Left renal cortex interstitium (tissue), 4 donors: ENCODE measurements around the gene RGS13. TPM values are rescaled to one million over a fixed set of nuclear protein-coding genes. Genes with fewer than 3 reads are reported as not detected.

Source experiments
- DNase-seq, 4 donors: peaks; one replicate each; pipeline ENCODE4 v3.0.0-alpha.2; 2013; ENCODE audit warnings: low read depth in 4 of 4, low spot score in 2 of 4, missing footprints in 1 of 4
- polyA plus RNA-seq, 4 donors: library from polyadenylated mRNA; unstranded; fragments of 120-200 nt; gene quantifications; one replicate each; pipeline ENCODE4 v1.2.1, GENCODE V29; 2013; ENCODE audit not compliant: insufficient read length in 4 of 4

RGS13 gene, protein sequence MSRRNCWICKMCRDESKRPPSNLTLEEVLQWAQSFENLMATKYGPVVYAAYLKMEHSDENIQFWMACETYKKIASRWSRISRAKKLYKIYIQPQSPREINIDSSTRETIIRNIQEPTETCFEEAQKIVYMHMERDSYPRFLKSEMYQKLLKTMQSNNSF
- polyA plus RNA-seq: not detected

DNA sequence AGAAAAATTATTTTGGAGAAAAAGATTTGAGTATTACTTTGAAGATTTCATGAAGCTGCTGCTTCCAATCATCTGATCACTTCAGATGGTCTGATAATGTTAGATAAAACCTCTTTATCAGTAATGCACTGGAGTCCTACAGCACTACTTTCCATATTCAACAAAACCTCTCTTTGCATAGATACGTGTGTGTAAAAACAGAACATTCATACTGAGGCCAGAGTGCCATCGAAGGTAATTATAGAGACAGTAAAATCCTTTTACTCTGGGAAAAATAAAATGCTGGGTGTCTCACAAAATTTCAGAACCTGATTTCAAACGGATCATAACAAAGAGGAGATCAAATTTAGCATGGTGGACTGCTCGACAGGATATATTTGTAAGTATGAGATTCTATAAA lies at the start of gene RGS13:
Gene RGS13 (plus strand): TSS at position 209 of the 400 bp plus-strand sequence. CDS start 8,188 bp downstream, outside the sequence.
- DNase-seq: no peak

DNA sequence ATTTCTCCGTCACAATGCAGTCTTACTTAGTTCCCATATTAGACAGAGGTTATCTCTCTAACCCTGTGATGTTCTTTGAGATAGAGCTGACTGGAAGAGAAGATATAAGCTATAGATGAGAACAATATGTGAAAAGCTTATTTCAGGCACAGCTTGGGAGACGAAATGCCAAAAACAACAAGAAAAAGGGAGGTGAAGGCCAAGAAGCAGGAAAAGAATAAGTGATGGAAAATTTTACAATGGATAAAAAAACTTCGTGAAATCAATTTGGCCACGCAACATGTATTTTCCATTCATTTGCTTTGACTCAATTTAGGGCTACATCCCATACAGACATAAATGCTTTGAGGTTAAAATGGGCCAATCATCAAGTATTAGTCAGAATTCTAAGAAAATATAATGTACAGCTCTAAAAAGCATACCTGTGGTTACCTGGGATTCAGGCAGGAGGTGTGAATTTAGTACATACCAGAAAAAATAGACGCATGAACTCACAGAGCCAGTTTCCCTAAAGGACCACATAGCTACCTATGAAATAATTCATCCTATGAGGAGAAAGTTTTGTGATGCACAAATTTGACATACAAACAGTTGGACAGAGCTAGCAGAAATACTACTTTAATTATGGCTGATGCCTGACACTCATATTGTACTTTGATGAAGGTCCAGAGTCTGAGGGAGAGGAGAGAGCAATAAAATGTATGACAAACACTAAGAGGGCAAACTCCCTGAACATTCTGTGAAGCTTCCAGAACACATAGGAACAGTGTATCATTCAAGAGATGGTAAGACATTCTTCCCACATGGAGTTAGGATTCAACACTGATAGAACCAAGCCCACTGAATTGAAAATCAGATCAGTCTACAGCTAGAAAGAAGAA lies 48.3 kb upstream of the RGS13 start:
- no peak for DNase-seq

DNA sequence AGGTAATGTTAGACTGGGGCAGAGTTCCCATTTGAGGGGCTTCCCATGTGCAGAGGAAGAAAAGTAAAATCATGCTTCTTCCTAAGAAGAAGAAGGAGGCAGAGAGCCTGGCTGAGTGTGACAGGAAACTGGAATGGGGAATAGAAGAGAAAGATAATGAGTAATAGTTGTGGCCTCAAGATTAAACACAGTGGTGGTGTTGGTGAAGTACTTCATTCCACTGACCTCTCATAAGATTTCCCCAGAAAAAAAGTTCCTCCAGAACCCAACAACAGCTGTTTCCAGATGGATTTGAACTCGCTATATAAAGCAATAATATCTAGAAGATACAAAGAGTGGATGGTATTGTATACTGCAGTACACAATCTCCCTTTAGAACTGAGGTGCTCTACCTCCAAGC lies 47.4 kb upstream of the RGS13 start:
- DNase-seq: no peak

DNA sequence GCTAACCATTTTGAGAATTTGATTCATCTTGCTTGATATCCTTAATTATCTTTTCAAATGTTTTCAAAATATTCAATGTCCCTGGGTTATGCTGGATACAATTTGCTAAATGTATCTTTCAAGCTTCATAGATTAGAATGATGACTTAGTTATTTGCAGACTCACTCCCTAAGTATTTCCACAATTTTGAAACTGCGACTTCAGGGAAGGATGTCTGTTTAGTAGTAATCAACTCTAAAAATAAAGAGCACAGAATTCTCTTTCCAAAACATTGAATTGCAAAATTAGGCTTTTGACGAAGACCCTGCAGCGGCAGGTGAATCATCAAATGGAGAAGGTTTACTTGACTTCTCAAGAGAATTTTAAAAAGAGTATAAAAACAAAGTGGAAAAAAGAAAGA lies 46.1 kb upstream of the RGS13 start:
- DNase-seq: no peak

DNA sequence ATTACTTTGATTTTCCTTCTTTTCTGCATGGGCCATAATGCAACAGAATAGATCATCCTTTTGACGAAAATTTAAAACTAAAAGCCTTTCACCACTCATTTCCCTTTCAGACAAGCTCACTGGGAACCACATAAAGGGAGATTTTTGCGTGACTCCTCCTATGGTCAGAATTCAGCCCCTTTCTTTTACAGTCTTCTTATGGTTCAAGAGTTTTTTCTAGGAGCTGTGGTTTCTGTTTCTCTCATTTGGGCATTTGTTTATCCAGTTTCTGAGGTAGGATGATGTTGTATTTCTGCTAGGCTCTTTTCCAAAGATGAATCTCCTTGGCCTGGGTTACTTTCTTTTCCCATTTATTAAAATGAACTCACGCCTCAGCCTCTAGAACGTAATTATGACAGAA lies 43.4 kb upstream of the RGS13 start:
- no peak for DNase-seq

DNA sequence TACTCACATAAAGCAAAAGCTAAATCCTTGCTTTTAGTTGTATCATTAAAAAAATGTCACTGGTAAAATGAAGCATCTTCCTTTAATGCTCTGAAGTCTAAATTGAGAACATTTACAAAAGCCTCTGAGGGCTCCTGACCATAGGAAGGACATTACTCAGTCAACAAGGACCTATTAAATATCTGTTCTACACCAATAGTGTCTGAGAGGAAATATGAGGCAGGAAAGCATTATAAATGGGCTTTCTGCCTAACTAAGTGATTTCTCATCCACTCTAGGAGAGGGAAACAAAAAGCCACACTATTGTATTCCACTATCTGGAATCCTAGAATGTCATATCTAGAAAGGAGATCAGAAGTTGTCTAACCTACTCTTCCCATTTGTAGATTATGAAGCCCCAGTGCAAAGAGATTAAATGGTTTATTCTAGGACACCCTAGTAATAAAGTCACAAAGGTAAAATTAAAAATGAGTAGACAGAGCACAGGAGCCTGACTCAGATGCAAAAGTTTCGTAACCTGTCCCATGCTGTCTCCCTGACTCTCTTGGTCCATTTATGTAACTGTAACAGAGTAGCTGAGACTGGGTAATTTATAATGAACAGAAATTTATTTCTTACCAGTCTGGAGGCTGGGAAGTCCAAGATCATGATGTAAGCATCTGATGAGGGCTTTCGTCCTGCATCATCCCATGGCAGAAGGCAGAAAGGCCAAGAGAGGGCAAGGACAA lies 42.8 kb upstream of the RGS13 start:
- no peak for DNase-seq

DNA sequence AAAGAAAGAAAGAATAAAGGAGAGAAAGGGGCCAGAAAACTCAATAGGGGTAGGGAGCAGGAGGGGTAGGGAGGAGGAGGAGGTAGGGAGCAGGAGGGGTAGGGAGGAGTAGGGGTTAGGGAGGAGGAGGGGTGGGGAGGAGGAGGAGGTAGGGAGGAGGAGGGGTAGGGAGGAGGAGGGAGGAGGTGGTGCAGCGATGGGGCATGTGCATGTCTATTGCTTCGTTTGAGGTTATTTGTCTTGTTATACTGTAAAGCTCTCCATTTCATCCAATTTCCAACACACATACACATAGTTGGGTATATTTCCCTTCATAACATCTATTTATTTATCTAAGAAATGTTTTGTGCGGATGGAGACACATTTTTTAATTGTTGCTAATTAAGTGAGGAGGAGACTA lies 40.6 kb upstream of the RGS13 start:
- no peak for DNase-seq

DNA sequence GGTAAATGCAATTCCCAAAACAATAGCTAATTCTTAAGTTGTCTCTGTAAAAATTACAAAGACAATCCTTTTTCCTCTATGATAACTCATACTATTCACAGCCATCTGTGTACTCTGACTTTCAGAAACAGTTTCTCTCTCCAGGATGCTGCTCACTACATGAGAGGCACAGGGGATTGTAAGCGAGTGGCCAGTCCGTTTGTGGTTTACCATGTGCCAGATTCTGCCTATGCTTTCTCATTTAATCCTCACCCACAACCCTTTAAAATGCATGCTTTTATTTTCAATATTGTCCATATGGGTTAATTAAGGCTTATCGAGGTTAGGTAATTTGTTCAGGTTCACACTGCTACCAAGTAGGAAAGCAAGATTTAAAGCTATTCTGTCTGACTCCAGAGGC lies 37.4 kb upstream of the RGS13 start:
- no peak for DNase-seq

DNA sequence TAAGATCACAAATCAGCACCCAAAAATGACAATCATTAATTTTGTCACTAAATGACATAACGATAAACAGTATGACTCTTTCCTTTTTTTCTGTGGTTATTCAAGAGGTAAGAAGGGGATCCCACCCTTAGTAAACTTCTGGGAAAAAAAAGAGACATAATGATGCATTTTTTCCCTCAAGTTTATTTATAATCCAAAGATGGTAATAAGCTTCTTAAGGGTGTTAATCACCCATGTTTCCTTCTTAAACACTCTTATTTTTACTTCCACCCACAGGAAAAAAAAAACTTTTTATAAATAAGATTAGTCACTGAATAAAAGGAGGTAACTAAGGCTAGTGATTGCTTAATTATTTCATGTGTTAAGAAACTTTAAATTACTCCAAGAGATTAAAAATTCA lies 35.7 kb upstream of the RGS13 start:
- no peak for DNase-seq

DNA sequence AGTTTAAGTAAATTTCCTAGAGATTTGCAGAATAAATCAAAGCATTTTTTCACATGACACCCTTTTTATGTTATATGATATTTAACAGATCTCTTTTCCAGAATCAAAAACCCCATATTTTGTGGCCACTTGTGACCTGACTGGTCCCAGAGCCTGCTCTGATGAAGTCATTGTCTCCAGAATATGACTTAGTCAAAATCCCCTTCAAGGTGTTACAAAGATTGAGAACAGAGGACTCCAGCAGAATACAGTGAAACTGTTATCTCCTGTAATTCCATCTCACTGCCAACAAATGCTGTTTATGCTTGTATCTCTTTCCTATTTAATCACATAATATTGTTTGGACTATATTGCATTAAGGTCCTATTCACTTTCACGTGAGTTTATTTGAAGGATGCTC lies 34.8 kb upstream of the RGS13 start:
- no peak for DNase-seq

DNA sequence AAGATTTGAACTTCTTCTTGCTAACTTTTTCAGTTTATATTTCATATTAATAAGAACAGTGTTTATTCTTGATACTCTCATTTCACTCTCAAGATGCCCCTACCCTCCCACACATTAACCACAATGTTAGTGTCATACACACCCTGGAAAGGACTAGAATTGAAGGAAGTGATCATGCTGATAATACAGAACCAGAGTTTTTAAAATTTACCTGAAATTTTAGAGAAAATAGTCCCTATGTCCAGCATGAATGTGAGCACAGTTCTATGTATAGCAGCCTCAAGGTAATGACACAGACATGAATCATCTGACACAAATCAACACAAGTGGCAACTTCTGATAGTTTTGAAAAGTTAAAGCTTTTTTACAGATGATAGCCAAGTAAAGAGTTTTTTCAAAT lies 34.4 kb upstream of the RGS13 start:
- DNase-seq: no peak

DNA sequence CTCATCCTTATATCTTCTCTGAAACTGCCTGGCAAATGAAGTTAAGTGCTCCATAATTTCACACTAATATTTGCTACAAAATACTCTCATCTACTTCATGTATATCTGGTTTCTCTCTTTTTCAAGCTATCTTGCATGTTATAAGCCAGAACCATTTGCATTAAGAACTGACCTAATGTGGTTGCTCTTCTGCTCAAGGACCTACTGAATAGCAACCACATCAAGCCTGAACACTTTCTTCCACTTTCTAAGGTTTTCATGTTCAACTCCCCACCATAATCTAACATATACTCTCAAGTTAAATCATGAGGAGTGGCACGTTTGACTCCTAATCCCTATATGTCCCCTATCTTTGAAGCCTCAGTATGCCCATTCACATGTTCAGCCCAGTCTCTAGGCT lies 33.2 kb upstream of the RGS13 start:
- DNase-seq: no peak

DNA sequence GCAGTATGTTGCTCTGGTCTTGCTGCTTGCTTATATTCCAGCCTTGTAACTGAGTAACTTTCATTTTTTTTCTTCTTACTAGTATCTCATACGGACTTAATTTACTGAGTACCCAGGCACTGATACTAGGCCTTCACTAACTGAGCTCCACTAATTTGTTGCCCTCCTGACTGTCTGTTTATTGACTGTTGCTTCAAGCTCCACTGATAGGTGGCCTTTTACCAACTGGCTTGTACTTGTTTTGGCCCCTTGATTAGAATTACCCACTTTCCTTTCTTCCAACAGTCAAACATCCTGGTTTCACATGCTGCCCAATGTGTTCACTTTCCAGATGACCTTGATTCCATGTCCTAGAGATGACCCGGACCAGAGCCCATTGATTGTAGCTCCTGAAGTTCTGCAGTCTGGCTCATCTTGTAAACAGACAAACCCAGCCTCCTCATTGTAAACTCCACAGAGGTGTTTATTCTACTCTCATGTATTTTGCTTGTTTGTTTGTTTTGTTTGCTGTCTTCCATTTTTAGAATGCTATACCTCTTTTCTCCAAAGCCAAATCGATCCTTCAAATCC lies 32.6 kb upstream of the RGS13 start:
- DNase-seq: no peak

DNA sequence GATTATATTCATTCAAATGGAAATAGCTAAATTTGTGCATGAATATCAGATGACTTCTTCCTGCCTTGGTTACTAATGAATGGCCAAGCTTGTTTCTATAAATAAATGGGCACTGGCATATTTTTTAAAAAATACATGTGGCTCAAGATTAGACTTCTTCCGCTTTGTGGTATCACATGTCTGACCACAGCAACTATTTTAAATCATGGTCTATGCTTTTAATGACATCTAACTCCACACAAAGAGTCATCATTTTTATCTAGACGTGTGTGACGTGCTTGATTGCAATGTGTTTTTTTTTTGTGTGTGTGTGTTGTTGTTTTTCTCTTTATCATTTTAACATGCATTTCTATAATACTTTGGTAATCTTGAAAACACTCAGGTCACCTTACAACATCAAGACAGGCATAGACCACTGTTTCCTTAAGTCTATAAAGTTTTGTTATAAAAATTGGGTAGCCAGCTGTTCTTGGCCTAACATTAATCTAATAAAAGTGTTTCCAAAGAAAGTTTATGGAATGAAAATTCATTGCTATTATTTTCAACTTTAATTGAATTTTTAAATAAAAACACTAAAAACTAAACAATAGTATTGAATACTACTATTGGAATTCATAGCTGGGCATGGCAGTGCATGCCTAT lies 30.8 kb upstream of the RGS13 start:
- no peak for DNase-seq

DNA sequence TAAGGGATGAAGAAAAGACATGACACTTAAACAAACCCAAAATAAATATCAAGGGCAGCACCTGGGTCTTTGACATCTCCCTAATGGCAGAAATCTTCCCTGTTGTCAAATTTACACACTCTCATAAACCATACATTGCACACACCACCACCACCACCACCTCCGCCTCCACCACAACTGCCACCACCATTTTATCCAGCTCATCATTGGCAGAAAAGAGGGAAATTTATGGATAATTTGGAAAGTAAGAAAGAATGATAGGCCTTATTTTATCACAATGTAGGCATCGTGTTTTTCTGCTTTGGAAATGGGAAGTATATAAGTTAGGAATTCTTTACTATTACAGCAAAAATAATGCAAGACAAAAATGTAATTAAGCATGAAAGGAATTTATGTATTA lies 27.3 kb upstream of the RGS13 start:
- DNase-seq: no peak

DNA sequence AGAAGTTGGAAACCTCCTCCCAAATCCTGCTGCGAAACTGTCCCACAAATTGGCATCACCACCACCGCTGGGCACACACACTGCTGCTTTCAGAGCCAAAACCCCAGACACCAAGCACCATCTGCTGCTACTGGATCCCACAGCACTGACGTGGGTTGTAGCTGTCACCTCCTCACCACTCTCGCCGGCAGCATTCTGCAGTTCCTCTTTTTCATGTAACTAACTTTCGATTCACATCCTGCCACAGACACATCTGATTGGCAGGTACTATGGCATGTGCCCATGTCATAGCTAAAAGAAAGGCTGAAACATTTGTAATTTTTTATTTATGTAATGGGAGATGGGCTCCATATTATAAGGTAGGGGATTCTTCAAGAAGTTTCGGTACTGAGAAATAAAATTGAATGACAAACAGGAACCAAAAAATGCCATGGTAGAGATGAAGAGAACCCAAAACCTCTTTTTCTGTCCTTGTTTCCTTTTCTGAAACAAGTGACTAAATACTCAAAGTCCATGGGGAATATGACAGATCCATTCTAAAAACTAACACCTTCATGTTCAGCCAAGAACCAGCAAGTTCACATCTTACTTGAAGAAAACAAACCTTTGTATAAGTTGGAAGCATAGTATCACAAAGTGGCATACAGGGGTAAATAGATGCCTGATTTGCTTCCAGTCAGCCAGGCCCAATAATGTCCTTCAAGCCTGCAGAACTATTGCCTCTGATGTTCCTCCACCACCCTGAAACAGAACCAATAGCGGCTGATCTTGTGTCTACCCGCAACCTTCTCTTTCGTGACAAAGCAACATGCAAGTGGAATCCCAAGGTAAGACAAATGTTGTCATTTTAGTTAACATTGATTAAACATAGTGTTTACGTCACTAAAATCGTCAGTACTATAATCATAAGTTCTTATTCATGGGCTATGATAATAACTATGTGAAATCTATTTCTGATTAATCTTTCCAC lies 26.6 kb upstream of the RGS13 start:
- DNase-seq: no peak

DNA sequence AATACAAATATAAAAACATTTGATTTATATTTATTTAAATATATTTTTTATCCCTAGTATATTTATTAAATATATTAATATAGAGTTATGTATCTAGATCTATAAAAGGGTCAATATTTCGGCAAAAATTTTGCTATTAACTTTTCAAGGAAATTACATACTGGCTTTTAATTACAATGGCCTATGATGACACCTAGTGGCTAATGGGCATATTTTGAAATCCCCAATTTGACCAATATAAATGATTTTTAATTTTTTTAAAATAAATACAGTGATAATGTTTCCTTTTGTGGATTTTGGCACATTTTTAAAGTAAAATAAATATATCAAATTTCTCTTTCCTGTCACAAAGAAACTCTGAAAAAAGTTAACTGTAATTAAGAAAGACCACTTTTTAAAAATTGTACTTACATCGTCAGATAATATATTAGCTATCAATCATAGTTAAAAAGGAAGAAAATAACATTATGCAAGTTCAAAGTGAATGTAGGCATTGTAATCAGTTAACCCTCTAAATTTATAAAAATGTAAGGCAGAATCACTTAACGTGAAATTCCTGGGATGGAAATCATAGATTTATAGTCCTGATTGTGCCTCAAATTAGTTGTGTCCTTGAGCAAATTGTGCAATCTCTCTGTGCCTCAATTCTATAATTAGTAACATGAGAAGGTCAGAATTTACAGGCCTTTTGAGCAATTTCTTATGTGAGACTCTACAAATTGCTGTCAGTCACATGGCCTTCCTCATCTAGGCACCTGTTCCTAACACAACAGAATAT lies 25.6 kb upstream of the RGS13 start:
- DNase-seq: no peak

DNA sequence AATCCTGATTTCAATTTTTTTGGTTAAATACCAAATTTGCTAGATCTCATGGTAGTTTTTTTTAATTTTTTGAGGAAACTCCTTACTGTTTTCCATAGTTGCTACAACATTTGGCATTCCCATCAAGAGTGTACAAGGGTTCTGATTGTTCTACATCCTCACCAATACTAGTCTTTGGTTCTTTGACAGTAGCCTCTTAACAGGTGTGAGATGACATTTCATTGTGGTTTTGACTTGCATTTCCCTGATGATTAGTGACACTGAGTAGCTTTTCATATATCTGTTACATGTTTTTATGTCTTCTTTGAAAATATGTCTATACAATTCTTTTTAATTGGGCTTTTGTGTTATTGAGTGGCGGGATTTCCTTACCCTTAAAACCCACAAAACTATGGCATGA lies 20.9 kb upstream of the RGS13 start:
- no peak for DNase-seq

DNA sequence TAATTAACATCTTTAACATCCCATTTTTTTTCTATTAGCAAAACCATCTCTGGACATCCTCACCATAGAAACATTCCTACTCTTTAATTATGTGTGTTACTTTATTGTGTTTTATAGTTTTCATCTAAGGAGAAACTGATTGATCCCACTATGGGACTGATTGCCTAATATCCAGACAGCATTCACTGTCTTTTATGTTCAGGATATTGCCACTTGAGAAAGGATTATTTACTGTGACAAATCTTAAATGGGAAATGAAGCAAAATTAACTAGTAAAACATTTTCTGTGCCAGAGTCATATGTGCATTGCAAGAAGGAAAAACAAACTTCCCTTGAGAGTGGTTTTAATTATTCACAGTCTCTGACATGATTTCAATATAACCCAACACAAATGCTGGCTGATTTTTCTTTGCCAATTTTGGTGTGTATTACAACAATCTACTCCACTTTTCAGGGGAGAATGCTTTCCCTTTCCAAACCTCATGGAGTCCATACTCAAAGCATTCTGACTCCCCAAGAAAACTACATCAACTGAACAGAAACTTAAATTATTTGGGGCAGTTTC lies 15.8 kb upstream of the RGS13 start:
- DNase-seq: no peak
